ENCODE results near the gene GTF2A1.

DNA sequence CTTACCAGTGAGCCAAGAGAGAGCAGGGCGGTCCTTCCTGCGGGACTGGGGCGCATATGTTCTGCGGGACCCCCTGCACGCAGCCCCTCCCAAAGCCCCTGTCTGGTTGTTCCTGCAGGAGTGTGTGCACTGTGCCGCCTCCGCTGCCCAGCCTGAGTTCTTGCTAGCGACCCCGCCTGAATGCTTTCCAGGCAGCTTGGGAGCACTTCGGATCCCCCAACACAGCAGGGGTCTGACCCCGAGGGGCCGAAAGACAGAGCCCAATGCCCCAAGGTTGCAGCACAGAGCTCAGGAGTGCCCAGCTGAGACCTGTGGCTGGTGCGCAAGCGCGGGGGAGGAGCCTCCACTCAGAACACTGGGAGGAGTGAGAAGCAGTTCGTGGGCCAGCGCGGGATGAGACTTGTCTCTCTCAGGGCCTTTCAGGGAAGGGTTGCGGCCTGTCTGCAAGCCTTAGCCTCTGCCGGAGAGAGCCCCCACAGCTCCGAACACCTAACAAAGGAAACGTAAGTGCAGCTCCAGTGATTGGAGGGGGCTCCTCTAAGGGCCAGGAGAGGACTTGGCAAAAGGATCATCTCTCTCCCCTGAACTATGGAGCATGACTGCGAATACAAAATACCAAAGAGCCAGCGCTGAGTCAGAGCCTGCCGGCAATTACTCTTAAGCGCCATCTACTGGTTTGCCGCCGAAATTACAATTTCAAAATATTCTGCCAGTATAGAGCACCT is 50.5 kb downstream of the GTF2A1 start:
- no peak for TF ChIP-seq YY1 (IDR thresholded peaks at IDR 0.05; ENCODE audit: insufficient read depth, insufficient read length)
- no peak for TF ChIP-seq ZNF274 (IDR thresholded peaks at IDR 0.05; ENCODE audit: low read depth, low read length)
- no peak for TF ChIP-seq SUZ12 (IDR thresholded peaks at IDR 0.05; ENCODE audit: extremely low read depth, insufficient read depth, insufficient read length)

Data from NT2/D1 (cell line).